DMS153 treated with DMSO at 0.1 percent for 48 hours (cell line): Measurements from ENCODE around the gene VCAN.

Source experiments
- DNase-seq: peaks from one replicate; lab custom pipeline; 2025; ENCODE audit not compliant: unreplicated experiment; lab: John Stamatoyannopoulos, UW

Gene VCAN

GRCh38 chr5:83559118-83559785 lies 87.7 kb downstream of the VCAN start:
- no peak for DNase-seq

- DNase-seq, result no peak
Observed at GRCh38 chr5:83562071-83562606, 90.6 kb downstream of the VCAN start.

GRCh38 chr5:83562791-83563557 lies 91.4 kb downstream of the VCAN start:
- DNase-seq, result no peak

- DNase-seq, result no peak
Observed at GRCh38 chr5:83563631-83564030, 92.1 kb downstream of the VCAN start.

GRCh38 chr5:83564069-83564749 lies 92.7 kb downstream of the VCAN start:
- DNase-seq, result peak; percentile 5

- no peak for DNase-seq
Observed at GRCh38 chr5:83567741-83568140, 96.2 kb downstream of the VCAN start.

GRCh38 chr5:83568186-83568585 lies 96.6 kb downstream of the VCAN start:
- no peak for DNase-seq

GRCh38 chr5:83570916-83571315 lies 99.4 kb downstream of the VCAN start:
- no peak for DNase-seq

GRCh38 chr5:83572271-83572670 lies 100.7 kb downstream of the VCAN start:
- DNase-seq, result no peak

GRCh38 chr5:83576341-83576740 lies 104.8 kb downstream of the VCAN start:
- no peak for DNase-seq

GRCh38 chr5:83577036-83577636 lies 105.6 kb downstream of the VCAN start:
- no peak for DNase-seq

GRCh38 chr5:83583859-83584258 lies 112.3 kb downstream of the VCAN start:
- DNase-seq, result no peak

GRCh38 chr5:83586874-83587776 lies 115.6 kb downstream of the VCAN start:
- no peak for DNase-seq

- peak; percentile 45 for DNase-seq
Observed at GRCh38 chr5:83589786-83590185, 118.2 kb downstream of the VCAN start.

GRCh38 chr5:83590966-83591365 lies 119.4 kb downstream of the VCAN start:
- DNase-seq, result no peak

GRCh38 chr5:83595217-83595616 lies 123.7 kb downstream of the VCAN start:
- DNase-seq, result no peak

GRCh38 chr5:83608122-83608521 lies 136.6 kb downstream of the VCAN start:
- peak; percentile 14 for DNase-seq

- no peak for DNase-seq
Observed at GRCh38 chr5:83614841-83615240, 143.3 kb downstream of the VCAN start.

- no peak for DNase-seq
Observed at GRCh38 chr5:83628360-83628759, 156.8 kb downstream of the VCAN start.
